ENCODE results near the gene MBNL1. TPM values are rescaled to one million over a fixed set of nuclear protein-coding genes. Genes with fewer than 3 reads are reported as not detected.

MBNL1 gene
- total RNA-seq, 1 donor from 2014 or later, result 36.2 TPM

- Mint-ChIP-seq H3K4me1 (no peaks in the 10 kb centered on the region), H3K27ac (ENCODE audit: unreplicated experiment) (no peak overlapping the region), H3K36me3 (ENCODE audit: low read depth) (no peaks in the 10 kb centered on the region), H3K9me3 (peaks cover 5% of the 10 kb centered on the region), H3K4me3 (no peak overlapping the region), H3K27me3 (ENCODE audit: low read depth) (no peaks in the 10 kb centered on the region)
- no peak for TF ChIP-seq CTCF (conservative IDR thresholded peaks at IDR 0.05)
- DNase-seq (ENCODE audit: low read depth, low spot score), result no peak
These were observed 15.2 kb upstream of the MBNL1 start for GRCh38 chr3:152253514-152253913.

GRCh38 chr3:152254041-152254440, 14.7 kb upstream of the MBNL1 start:
- Mint-ChIP-seq H3K36me3 (ENCODE audit: low read depth) (no peaks in the 10 kb centered on the region), H3K4me3 (no peak overlapping the region), H3K27me3 (ENCODE audit: low read depth) (no peaks in the 10 kb centered on the region), H3K27ac (ENCODE audit: unreplicated experiment) (no peak overlapping the region), H3K4me1 (peaks cover 3% of the 10 kb centered on the region), H3K9me3 (peaks cover 5% of the 10 kb centered on the region)
- DNase-seq (ENCODE audit: low read depth, low spot score), result no peak
- no peak for TF ChIP-seq CTCF (conservative IDR thresholded peaks at IDR 0.05)

- Mint-ChIP-seq H3K27me3 (ENCODE audit: low read depth) (no peaks in the 10 kb centered on the region), H3K4me3 (no peak overlapping the region), H3K9me3 (peaks cover 5% of the 10 kb centered on the region), H3K4me1 (peaks cover 12% of the 10 kb centered on the region), H3K27ac (ENCODE audit: unreplicated experiment) (no peak overlapping the region), H3K36me3 (ENCODE audit: low read depth) (no peaks in the 10 kb centered on the region)
- no peak for DNase-seq (ENCODE audit: low read depth, low spot score)
- TF ChIP-seq CTCF (conservative IDR thresholded peaks at IDR 0.05), result no peak
These were observed 13.4 kb upstream of the MBNL1 start for GRCh38 chr3:152255290-152255689.

GRCh38 chr3:152256851-152257562, 11.7 kb upstream of the MBNL1 start:
- no peak for DNase-seq (ENCODE audit: low read depth, low spot score)
- H3K36me3 Mint-ChIP-seq (ENCODE audit: low read depth), result no peaks in the 10 kb centered on the region
- H3K9me3 Mint-ChIP-seq, result no peaks in the 10 kb centered on the region
- no peak overlapping the region for H3K27ac Mint-ChIP-seq (ENCODE audit: unreplicated experiment)
- H3K27me3 Mint-ChIP-seq (ENCODE audit: low read depth), result no peaks in the 10 kb centered on the region
- no peak for TF ChIP-seq CTCF (conservative IDR thresholded peaks at IDR 0.05)
- H3K4me3 Mint-ChIP-seq, result no peak overlapping the region
- H3K4me1 Mint-ChIP-seq, result peaks cover 12% of the 10 kb centered on the region

- no peak overlapping the region for H3K4me3 Mint-ChIP-seq
- H3K27ac Mint-ChIP-seq (ENCODE audit: unreplicated experiment), result no peak overlapping the region
- H3K27me3 Mint-ChIP-seq (ENCODE audit: low read depth), result no peaks in the 10 kb centered on the region
- TF ChIP-seq CTCF (conservative IDR thresholded peaks at IDR 0.05), result no peak
- peaks cover 12% of the 10 kb centered on the region for H3K4me1 Mint-ChIP-seq
- H3K36me3 Mint-ChIP-seq (ENCODE audit: low read depth), result no peaks in the 10 kb centered on the region
- no peaks in the 10 kb centered on the region for H3K9me3 Mint-ChIP-seq
- no peak for DNase-seq (ENCODE audit: low read depth, low spot score)
These were observed 11.1 kb upstream of the MBNL1 start for GRCh38 chr3:152257563-152258035.
